ENCODE results near the gene HDAC5. TPM values are rescaled to one million over a fixed set of nuclear protein-coding genes. Genes with fewer than 3 reads are reported as not detected.
A peak's percentile ranks its signal among the peaks of the same experiment; 100 is the strongest.

HDAC5 gene
- 10 to 100 TPM; 18.9 to 48.3 (median 32.4) TPM for total RNA-seq
- long read RNA-seq, donor 1, full-length matches to known transcripts = 43 of 190 reads
- long read RNA-seq, donor 1, partial matches to known transcripts = 81 of 190 reads
- long read RNA-seq, donor 1, other reads (novel, unspliced or antisense) = 66 of 190 reads
- long read RNA-seq, donor 2, full-length matches to known transcripts = 4 of 12 reads
- long read RNA-seq, donor 2, partial matches to known transcripts = 2 of 12 reads
- long read RNA-seq, donor 2, other reads (novel, unspliced or antisense) = 6 of 12 reads

GRCh38 chr17:44123356-44124117 lies at the start of gene HDAC5:
Gene HDAC5 (minus strand): TSS chr17:44123641. CDS start chr17:44117515, 6,126 bp downstream.
- Histone ChIP-seq H3K36me3 (ENCODE audit: low read depth) (no peaks in the 10 kb centered on the region), H3K9me3 (no peaks in the 10 kb centered on the region), H3K4me3 (peak within 1 kb of the TSS; percentile 93), H3K4me1 (ENCODE audit: low read depth) (peaks cover 14% of the 10 kb centered on the region)
- intact Hi-C loops (cut with DNase I, micrococcal nuclease) = no loop called here
- ATAC-seq (peak; percentile 99), DNase-seq (peak; percentile 97 to 98 (median 97))
- TF ChIP-seq CTCF (IDR thresholded peaks at IDR 0.05) = peak; percentile 40

- no peaks in the 10 kb centered on the region for H3K36me3 ChIP-seq (ENCODE audit: low read depth)
- H3K9me3 ChIP-seq = no peaks in the 10 kb centered on the region
- H3K4me1 ChIP-seq (ENCODE audit: low read depth) = no peaks in the 10 kb centered on the region
- DNase-seq (no peak), ATAC-seq (no peak)
- intact Hi-C loops (cut with DNase I, micrococcal nuclease) = no loop called here
- no peak overlapping the region for H3K4me3 ChIP-seq
- no peak for TF ChIP-seq CTCF (IDR thresholded peaks at IDR 0.05)
Observed at GRCh38 chr17:44171931-44172455, 48.6 kb upstream of the HDAC5 start.

DNA sequence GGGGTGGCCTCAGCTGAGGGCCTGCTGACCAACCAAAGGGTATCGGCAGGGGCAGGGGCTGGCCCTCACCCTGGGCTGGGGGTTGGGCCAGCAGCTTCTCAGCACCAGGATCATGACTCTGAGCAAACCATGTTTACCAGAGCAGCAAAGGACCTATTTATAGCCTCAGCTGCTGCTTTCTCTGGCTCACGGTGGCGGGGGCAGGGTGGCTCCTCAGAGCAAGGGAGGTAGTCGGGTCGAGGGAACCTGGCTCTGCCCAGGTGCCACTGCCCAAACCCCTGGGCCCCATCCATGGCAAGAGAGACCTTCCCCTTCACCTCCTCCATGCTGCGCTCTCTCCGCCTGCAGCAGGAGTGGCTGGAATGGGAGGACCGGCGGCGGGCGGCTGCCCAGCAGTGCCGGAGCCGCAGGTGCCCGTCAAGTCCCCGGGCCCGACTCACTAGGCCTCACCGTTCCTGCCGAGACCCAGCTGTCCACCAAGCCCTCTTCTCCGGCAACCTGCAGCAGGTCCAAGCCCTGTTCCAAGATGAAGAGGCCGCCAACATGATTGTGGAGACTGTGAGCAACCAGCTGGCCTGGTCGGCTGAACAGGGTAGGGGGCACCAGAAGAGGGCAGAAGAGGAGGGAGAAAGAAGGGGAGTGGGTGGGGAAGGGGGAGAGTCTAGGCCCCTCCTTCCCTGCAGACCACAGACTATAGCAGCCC lies 47.2 kb upstream of the HDAC5 start, which contains the start of gene ASB16:
Gene ASB16 (plus strand): TSS at position 206 of the 703 bp plus-strand sequence. CDS start 86 bp downstream, at position 292.
- DNase-seq = no peak
- ATAC-seq = peak; percentile 36
- no peak within 1 kb of the TSS for H3K4me3 ChIP-seq
- no peaks in the 10 kb centered on the region for H3K9me3 ChIP-seq
- H3K36me3 ChIP-seq (ENCODE audit: low read depth) = no peaks in the 10 kb centered on the region
- intact Hi-C loops (cut with DNase I, micrococcal nuclease) = no loop called here
- no peak for TF ChIP-seq CTCF (IDR thresholded peaks at IDR 0.05)
- H3K4me1 ChIP-seq (ENCODE audit: low read depth) = no peaks in the 10 kb centered on the region

GRCh38 chr17:44170135-44170498 lies 46.7 kb upstream of the HDAC5 start:
- no peaks in the 10 kb centered on the region for H3K36me3 ChIP-seq (ENCODE audit: low read depth)
- DNase-seq (no peak), ATAC-seq (no peak)
- no peak overlapping the region for H3K4me3 ChIP-seq
- no peaks in the 10 kb centered on the region for H3K4me1 ChIP-seq (ENCODE audit: low read depth)
- intact Hi-C loops (cut with DNase I, micrococcal nuclease) = no loop called here
- H3K9me3 ChIP-seq = no peaks in the 10 kb centered on the region
- no peak for TF ChIP-seq CTCF (IDR thresholded peaks at IDR 0.05)

DNA sequence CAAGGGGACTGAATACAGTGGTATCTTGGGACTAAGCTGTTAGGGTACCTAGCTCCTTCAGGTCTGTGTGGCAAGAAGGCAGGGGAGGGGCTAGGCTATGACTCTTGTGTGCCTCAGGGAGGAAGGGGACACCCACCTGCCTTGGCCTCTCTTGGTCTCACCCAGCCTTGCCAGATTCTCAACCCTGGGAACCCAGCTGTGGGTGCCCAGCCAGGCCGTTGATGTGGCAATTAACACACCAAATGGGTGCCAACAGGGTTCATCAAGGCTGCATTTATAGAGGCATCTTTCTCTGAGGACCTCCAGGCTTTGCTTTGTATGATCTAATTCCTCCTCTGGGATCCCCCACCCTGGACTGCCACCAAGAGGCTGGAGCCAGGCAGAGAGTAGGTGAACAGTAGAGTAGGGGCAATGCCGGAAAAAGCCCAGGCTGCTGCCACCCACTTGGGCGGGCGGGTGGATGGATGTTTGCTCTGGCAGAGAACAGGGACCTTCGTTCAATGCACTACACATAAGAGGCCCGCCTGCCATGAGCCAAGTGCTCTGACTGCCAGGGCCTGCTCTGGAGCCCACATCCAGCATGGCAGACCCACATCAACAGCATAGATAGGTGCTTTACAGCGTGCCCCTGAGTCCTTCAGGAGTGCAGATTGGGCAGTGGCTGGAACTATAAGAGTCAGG lies 43.9 kb upstream of the HDAC5 start:
- Histone ChIP-seq H3K36me3 (ENCODE audit: low read depth) (no peaks in the 10 kb centered on the region), H3K4me1 (ENCODE audit: low read depth) (no peaks in the 10 kb centered on the region), H3K4me3 (no peak overlapping the region), H3K9me3 (no peaks in the 10 kb centered on the region)
- DNase-seq = no peak
- no peak for ATAC-seq
- intact Hi-C loops (cut with DNase I, micrococcal nuclease) = loop anchor here in 1 of 2 donors (10.0 kb wide), 1 partner anchor 223 kb away; the partner anchor contains the start of gene PPY
- no peak for TF ChIP-seq CTCF (IDR thresholded peaks at IDR 0.05)
